8988T (cell line): ENCODE results near the gene MVP.
A peak's percentile ranks its signal among the peaks of the same experiment; 100 is the strongest.
"Not testable (repeated sequence)": the region's sequence is repeated elsewhere in the genome, so short reads cannot be mapped to it uniquely, and the experiment has no call there.

ENCODE experiments used
- DNase-seq: peaks from one replicate; pipeline ENCODE4 v3.0.0; 2011

The MVP gene

DNA sequence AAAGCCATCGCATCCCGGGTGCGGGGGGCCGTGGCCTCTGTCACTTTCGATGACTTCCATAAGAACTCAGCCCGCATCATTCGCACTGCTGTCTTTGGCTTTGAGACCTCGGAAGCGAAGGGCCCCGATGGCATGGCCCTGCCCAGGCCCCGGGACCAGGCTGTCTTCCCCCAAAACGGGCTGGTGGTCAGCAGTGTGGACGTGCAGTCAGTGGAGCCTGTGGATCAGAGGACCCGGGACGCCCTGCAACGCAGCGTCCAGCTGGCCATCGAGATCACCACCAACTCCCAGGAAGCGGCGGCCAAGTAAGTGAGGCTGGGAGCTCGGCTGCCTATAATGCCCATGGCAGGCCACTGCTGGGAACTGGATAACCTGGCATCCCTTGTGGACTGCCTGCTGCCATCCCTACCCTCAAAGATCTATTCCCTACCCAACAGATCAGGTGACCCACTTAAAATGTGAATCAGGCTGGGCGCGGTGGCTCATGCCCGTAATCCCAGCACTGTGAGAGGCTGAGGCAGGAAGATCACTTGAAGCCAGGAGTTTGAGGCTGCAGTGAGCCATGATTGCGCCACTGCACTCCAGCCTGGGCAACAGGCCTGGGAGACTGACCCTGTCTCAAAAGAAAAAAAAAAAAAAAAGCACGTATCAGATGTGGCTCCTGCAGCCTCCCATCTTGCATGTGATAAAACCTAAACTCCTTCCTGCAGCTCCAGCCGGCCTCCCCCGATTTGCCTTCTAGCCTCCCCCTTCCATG, 24.5 kb downstream of the MVP start:
- no peak for DNase-seq

DNA sequence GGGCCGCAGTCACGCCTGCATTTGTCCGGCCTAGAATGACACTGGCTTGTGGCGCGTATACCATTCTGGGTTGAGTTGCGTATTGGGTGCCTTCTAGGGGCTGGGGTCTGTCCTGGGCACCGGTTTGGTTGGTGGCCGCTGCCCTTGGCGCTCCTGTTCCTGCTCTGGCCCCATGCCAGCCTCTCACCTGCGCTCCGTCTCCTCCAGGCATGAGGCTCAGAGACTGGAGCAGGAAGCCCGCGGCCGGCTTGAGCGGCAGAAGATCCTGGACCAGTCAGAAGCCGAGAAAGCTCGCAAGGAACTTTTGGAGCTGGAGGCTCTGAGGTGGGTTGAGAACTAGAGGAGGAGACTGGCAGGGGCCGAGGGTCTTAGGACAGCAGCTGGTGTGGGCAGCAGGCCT, 25.4 kb downstream of the MVP start:
- no peak for DNase-seq

GRCh38 chr16:29848420-29849297, 28.4 kb downstream of the MVP start:
- DNase-seq = peak; percentile 68

GRCh38 chr16:29849505-29849904, 29.2 kb downstream of the MVP start:
- DNase-seq = no peak

DNA sequence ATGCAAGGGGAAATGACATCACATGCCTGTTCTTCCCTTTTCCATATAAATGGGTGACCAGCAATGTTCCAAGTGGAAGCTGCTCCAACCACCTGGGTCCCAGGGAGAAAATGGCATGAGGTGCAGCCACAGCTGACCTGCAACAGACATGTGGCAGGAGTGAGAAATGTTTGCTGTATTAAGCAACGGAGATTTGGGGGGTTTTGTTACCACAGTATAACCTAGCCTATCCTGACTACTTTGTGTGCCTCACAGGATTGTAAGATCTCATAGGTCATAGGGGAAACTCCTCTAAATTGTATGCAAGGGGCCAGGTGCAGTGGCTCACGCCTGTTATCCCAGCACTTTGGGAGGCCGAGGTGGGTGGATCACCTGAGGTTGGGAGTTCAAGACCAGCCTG, 30.7 kb downstream of the MVP start:
- no peak for DNase-seq

- no peak for DNase-seq
These were observed 32.4 kb downstream of the MVP start for GRCh38 chr16:29852654-29853053.

- DNase-seq = no peak
These were observed 34.3 kb downstream of the MVP start for GRCh38 chr16:29854520-29855100.

GRCh38 chr16:29857133-29857760, 37.0 kb downstream of the MVP start:
- no peak for DNase-seq

- DNase-seq = no peak
These were observed 38.0 kb downstream of the MVP start for GRCh38 chr16:29858149-29858849.

GRCh38 chr16:29858974-29859373, 38.7 kb downstream of the MVP start:
- no peak for DNase-seq

GRCh38 chr16:29860218-29860617, 40.0 kb downstream of the MVP start:
- DNase-seq = no peak

- no peak for DNase-seq
These were observed 42.2 kb downstream of the MVP start for GRCh38 chr16:29862383-29862883.

- DNase-seq = peak; percentile 53
These were observed 42.8 kb downstream of the MVP start, which contains the start of gene CDIPT for GRCh38 chr16:29862884-29863668. CDIPT (minus strand) TSS chr16:29863226; CDS start chr16:29862857, 369 bp downstream.

- no peak for DNase-seq
These were observed 43.4 kb downstream of the MVP start for GRCh38 chr16:29863669-29863984.

DNA sequence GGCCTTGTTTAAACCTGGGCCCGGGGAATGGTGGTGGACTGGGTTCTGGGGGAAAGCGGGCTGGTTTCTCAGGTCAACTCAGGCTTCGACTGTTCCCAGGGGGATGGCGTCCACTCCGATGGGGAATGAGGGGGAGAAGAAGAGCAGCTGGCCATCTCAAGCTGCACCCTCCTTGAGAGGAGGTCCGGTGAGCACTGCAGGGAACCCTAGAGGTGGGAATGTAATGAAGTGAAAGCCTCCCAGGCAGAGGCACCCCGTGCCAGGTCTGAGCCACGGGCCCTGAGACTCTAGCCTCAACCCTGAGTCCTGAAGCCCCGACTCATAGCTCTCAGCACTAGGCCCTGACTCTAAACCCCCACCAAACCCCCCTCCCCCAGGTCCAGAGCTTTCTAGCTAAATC, 43.9 kb downstream of the MVP start:
- no peak for DNase-seq

GRCh38 chr16:29868396-29869009, 48.2 kb downstream of the MVP start:
- no peak for DNase-seq

GRCh38 chr16:29869067-29869466, 48.8 kb downstream of the MVP start:
- not testable (repeated sequence) for DNase-seq

DNA sequence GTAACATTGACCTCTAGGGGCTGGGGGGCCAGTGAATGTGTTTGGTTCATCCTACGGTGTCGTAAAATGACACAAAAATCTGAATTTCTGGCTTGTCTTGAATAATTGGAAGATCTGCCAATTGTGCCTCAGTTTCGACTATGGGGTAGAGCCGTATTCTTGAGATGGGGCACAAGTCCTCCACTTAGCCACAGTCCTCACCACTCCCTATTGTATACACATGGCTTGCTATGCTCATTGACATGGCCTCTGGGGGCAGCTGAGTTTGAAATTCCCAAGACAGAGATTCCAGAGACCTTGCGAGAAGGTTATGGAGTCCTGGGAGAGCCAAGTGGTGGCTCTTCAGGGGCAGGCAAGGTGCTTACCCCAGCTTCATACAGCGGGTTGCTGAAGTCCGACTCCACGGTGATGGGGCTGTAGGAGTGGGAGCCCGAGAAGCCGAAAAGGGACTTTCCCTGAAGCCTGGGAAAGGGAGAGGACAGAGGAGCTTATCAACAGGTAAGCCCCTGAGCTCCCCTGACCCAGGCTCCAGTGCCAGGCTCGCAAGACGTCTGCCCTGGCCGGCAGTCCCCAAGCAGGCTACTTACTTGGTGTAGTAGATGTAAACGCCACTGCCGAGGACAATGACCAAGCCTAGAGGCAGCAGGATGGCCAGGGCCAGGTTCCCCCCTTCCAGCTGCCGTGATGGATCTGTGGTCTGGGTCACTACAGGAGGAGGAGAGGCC, 51.7 kb downstream of the MVP start:
- DNase-seq = no peak

GRCh38 chr16:29873319-29873718, 53.1 kb downstream of the MVP start:
- no peak for DNase-seq

GRCh38 chr16:29875206-29875605, 54.9 kb downstream of the MVP start:
- no peak for DNase-seq

DNA sequence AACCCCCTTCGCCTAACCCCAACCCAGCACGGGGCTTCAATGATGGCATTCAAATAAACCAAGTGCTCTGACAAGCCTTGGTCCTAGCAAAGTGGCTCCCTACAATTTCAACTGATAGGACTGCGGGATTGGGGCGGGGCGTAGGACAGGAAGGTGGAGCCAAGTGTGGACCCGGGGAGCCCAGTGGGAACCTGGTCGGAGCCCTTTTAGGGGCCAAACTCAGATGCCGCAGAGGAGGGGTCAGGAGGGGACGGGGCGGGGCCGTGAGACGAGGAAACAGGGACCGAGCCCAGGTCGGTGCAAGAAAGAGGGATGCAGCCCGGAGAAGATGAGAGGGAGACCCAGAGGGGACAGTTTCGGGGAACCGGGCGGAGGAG, 55.9 kb downstream of the MVP start:
- DNase-seq = no peak
